HepG2 (cell line): ENCODE data around the gene FARSB. TPM values are rescaled to one million over a fixed set of nuclear protein-coding genes. Genes with fewer than 3 reads are reported as not detected.
A peak's percentile ranks its signal among the peaks of the same experiment; 100 is the strongest.

Experiments
- AHR ChIP-seq: IDR thresholded peaks from 2 replicates; pipeline ENCODE4 v1.6.1; 2018; ENCODE audit warnings: missing genetic modification reagents, missing compliant biosample characterization
- ARID5B ChIP-seq: IDR thresholded peaks from 2 replicates; pipeline ENCODE4 v1.4.0; 2020; ENCODE audit warnings: mild to moderate bottlenecking, missing genetic modification reagents
- ELF3 ChIP-seq: IDR thresholded peaks from 2 replicates; pipeline ENCODE4 v1.6.1; 2016; ENCODE audit warnings: missing genetic modification reagents, missing compliant biosample characterization
- FOXK2 ChIP-seq: fragments of 450-650 bp; IDR thresholded peaks from 2 replicates; pipeline ENCODE4 v1.6.1; 2016
- HOMEZ ChIP-seq: IDR thresholded peaks from 2 replicates; pipeline ENCODE4 v1.6.1; 2016; ENCODE audit warnings: low read depth
- IKZF1 ChIP-seq: fragments of 450-650 bp; IDR thresholded peaks from 2 replicates; pipeline ENCODE4 v1.7.1; 2016
- MAFF ChIP-seq: IDR thresholded peaks from 2 replicates; pipeline ENCODE4 v1.6.1; 2011; ENCODE audit warnings: low read depth, low read length, improper control_type of control experiment
- NFRKB ChIP-seq: fragments of 450-650 bp; IDR thresholded peaks from 2 replicates; pipeline ENCODE4 v1.6.1; 2017
- PHB2 ChIP-seq: fragments of 450-650 bp; IDR thresholded peaks from 2 replicates; pipeline ENCODE4 v1.6.1; 2018; ENCODE audit not compliant: partially characterized antibody
- RARG ChIP-seq: sonication (generic); formaldehyde crosslinking; IDR thresholded peaks from 2 replicates; pipeline ENCODE4 v1.4.0; 2020; ENCODE audit warnings: low read depth, mild to moderate bottlenecking, missing genetic modification reagents
- RBM39 ChIP-seq: fragments of 200-400 bp; formaldehyde crosslinking; IDR thresholded peaks from one replicate; pipeline ENCODE4 v1.6.1; 2018; ENCODE audit warnings: antibody characterized with exemption, mild to moderate bottlenecking, low read depth, low read length; ENCODE audit not compliant: poor library complexity, severe bottlenecking
- RNF2 ChIP-seq: fragments of 450-650 bp; conservative IDR thresholded peaks from 2 replicates; pipeline ENCODE4 v1.6.1; 2016; ENCODE audit warnings: low read depth
- SETDB1 ChIP-seq: sonication (generic); formaldehyde crosslinking; IDR thresholded peaks from 2 replicates; pipeline ENCODE4 v1.5.1; 2020; ENCODE audit warnings: missing genetic modification reagents, mild to moderate bottlenecking, borderline replicate concordance
- SNAPC2 ChIP-seq: sonication (generic); formaldehyde crosslinking; IDR thresholded peaks from 2 replicates; pipeline ENCODE4 v1.8.1; 2022; ENCODE audit warnings: mild to moderate bottlenecking, missing genetic modification reagents
- TAF1 ChIP-seq: sonication (generic); formaldehyde crosslinking; IDR thresholded peaks from 2 replicates; pipeline ENCODE4 v1.4.0; 2020; ENCODE audit warnings: missing genetic modification reagents
- UBTF ChIP-seq: sonication (generic); formaldehyde crosslinking; IDR thresholded peaks from 2 replicates; pipeline ENCODE4 v1.4.0; 2020; ENCODE audit warnings: mild to moderate bottlenecking, missing genetic modification reagents
- ZNF205 ChIP-seq: IDR thresholded peaks from 2 replicates; pipeline ENCODE4 v1.6.1; 2018; ENCODE audit warnings: missing biosample characterization, missing genetic modification reagents
- ZNF496 ChIP-seq: sonication (generic); formaldehyde crosslinking; IDR thresholded peaks from 2 replicates; pipeline ENCODE4 v1.8.1; 2023; ENCODE audit warnings: mild to moderate bottlenecking, moderate library complexity, missing genetic modification reagents; ENCODE audit not compliant: insufficient replicate concordance
- ZNF550 ChIP-seq: sonication (generic); formaldehyde crosslinking; IDR thresholded peaks from 2 replicates; pipeline ENCODE4 v1.4.0; 2020; ENCODE audit warnings: mild to moderate bottlenecking, missing genetic modification reagents, borderline replicate concordance
- ZNF576 ChIP-seq: sonication (generic); formaldehyde crosslinking; IDR thresholded peaks from 2 replicates; pipeline ENCODE4 v1.4.0; 2020; ENCODE audit warnings: mild to moderate bottlenecking, missing genetic modification reagents
- ZNF580 ChIP-seq: IDR thresholded peaks from 2 replicates; pipeline ENCODE4 v1.6.1; 2016; ENCODE audit warnings: low read depth, borderline replicate concordance
- ZNF768 ChIP-seq: sonication (generic); formaldehyde crosslinking; IDR thresholded peaks from 2 replicates; pipeline ENCODE4 v1.4.0; 2020; ENCODE audit warnings: missing genetic modification reagents
- ZSCAN31 ChIP-seq: sonication (generic); formaldehyde crosslinking; IDR thresholded peaks from 2 replicates; pipeline ENCODE4 v1.5.0; 2020; ENCODE audit warnings: low read depth, mild to moderate bottlenecking, missing genetic modification reagents
- polyA plus RNA-seq, 8 experiments: library from polyadenylated mRNA; depleted of rRNA in 3 of 8; stranded (reverse) in 7 of 8; unstranded in 1 of 8; fragments of >200 nt; fragmentation: Illumina TruSeq in 4 of 8; extraction: Trizol in 4 of 8; gene quantifications; 2 replicates each; pipeline versions ENCODE4 v1.2.1 to v1.2.3, GENCODE V29; 2011 to 2016; ENCODE audit warnings: low read depth in 4 of 8, missing spikeins in 1 of 8, mixed read lengths in 1 of 8; ENCODE audit not compliant: insufficient read depth in 1 of 8
- total RNA-seq, 5 experiments: library from RNA; depleted of rRNA; stranded (reverse); fragments of >200 nt; fragmentation: Illumina TruSeq; extraction: Trizol; gene quantifications; 2 replicates each; pipeline ENCODE4 v1.2.3, GENCODE V29; 2016; ENCODE audit warnings: low read depth in 1 of 5

The FARSB gene
- total and polyA plus RNA-seq, 2 of the 13 experiments (the other 11 are each of a cell fraction or from before 2014, with no cell fraction given) = 23.3 to 45.9 TPM

- peak; percentile 75 for TF ChIP-seq ARID5B (CRISPR knock-in tag)
- TF ChIP-seq ZNF768 = no peak
- TF ChIP-seq MAFF = no peak
- TF ChIP-seq ZNF550 (CRISPR knock-in tag) = no peak
- TF ChIP-seq ELF3 (CRISPR knock-in tag) = 0 out of 2 replicates have a peak, but pooled peaks have one; percentile 40
- TF ChIP-seq UBTF = no peak
- TF ChIP-seq AHR (CRISPR knock-in tag) = no peak
- TF ChIP-seq SNAPC2 (CRISPR knock-in tag) = no peak
- no peak for TF ChIP-seq RARG (CRISPR knock-in tag)
- no peak for TF ChIP-seq ZNF576 (CRISPR knock-in tag)
- no peak for TF ChIP-seq ZSCAN31 (CRISPR knock-in tag)
- no peak for TF ChIP-seq FOXK2
- TF ChIP-seq PHB2 = no peak
- no peak for TF ChIP-seq ZNF205
- TF ChIP-seq IKZF1 = no peak
- TF ChIP-seq RNF2 = no peak
- peak; percentile 61; the same call in 1 of the 2 replicates for TF ChIP-seq ZNF580 (CRISPR knock-in tag)
- TF ChIP-seq SETDB1 (CRISPR knock-in tag) = no peak
- no peak for TF ChIP-seq NFRKB
- TF ChIP-seq RBM39 = no peak
- TF ChIP-seq ZNF496 (CRISPR knock-in tag) = no peak
- no peak for TF ChIP-seq HOMEZ (CRISPR knock-in tag)
- no peak for TF ChIP-seq TAF1 (CRISPR knock-in tag)
These were observed 14.5 kb upstream of the FARSB start (continued) for GRCh38 chr2:222670191-222671038.
